Measurements from ENCODE around the gene CYTH2.

DNA sequence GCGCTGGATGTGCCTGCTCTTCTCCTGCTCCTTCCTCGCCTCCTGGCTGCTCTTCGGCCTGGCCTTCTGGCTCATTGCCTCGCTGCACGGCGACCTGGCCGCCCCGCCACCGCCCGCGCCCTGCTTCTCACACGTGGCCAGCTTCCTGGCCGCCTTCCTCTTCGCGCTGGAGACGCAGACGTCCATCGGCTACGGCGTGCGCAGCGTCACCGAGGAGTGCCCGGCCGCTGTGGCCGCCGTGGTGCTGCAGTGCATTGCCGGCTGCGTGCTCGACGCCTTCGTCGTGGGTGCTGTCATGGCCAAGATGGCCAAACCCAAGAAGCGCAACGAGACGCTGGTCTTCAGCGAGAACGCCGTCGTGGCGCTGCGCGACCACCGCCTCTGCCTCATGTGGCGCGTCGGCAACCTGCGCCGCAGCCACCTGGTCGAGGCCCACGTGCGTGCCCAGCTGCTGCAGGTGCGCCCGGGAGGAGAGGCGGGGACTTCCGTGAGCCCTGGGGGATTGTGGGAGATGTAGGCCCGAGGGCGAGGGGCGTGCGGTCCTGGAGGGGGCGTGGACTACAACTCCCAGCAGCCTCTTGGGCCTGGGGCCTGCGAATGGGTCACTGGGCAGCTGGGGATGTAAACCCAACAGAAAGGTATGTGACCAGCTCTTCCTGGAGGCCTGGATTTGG is 7.0 kb upstream of the CYTH2 start:
- TF ChIP-seq BHLHE40 (IDR thresholded peaks at IDR 0.05; ENCODE audit: low read depth, low read length) = no peak
- TF ChIP-seq, protein P1, sequence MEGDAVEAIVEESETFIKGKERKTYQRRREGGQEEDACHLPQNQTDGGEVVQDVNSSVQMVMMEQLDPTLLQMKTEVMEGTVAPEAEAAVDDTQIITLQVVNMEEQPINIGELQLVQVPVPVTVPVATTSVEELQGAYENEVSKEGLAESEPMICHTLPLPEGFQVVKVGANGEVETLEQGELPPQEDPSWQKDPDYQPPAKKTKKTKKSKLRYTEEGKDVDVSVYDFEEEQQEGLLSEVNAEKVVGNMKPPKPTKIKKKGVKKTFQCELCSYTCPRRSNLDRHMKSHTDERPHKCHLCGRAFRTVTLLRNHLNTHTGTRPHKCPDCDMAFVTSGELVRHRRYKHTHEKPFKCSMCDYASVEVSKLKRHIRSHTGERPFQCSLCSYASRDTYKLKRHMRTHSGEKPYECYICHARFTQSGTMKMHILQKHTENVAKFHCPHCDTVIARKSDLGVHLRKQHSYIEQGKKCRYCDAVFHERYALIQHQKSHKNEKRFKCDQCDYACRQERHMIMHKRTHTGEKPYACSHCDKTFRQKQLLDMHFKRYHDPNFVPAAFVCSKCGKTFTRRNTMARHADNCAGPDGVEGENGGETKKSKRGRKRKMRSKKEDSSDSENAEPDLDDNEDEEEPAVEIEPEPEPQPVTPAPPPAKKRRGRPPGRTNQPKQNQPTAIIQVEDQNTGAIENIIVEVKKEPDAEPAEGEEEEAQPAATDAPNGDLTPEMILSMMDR (IDR thresholded peaks at IDR 0.05) = no peak
- no peak for TF ChIP-seq EP300 (IDR thresholded peaks at IDR 0.05)
- no peak for TF ChIP-seq JUNB (IDR thresholded peaks at IDR 0.05)
- TF ChIP-seq JUN (IDR thresholded peaks at IDR 0.05) = no peak
- TF ChIP-seq, protein P2, sequence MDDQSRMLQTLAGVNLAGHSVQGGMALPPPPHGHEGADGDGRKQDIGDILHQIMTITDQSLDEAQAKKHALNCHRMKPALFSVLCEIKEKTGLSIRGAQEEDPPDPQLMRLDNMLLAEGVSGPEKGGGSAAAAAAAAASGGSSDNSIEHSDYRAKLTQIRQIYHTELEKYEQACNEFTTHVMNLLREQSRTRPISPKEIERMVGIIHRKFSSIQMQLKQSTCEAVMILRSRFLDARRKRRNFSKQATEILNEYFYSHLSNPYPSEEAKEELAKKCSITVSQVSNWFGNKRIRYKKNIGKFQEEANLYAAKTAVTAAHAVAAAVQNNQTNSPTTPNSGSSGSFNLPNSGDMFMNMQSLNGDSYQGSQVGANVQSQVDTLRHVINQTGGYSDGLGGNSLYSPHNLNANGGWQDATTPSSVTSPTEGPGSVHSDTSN (IDR thresholded peaks at IDR 0.05) = no peak

All from A549 (cell line).